ENCODE results near the gene MIOS. TPM values are rescaled to one million over a fixed set of nuclear protein-coding genes. Genes with fewer than 3 reads are reported as not detected.

MIOS gene
- total and polyA plus RNA-seq, 2 of the 8 experiments (the other 6 are each of a cell fraction or from before 2014, with no cell fraction given): 15.5 to 50.7 TPM

DNA sequence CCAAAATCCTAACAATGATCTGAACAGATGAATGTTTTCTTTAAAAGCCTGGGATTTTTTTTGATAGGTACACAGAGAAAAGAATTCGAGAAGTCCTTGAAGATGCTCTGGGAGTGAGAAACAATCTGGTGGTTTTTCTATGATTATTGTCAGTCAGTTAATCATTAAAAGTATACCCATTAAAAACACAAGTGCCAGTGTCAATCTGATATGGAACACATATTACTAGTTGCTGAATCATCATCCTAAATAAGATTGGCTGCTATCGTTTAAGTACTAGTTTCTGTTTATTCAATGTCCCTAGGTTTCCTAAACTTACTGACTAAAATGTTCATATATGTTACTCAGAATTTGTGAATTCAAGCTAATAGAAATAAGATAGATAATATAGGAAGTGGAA lies 47.2 kb upstream of the MIOS start:
- Histone ChIP-seq H3K18ac (ENCODE audit: extremely low read depth, low read length) (no peak overlapping the region), H4K91ac (replicated peaks; ENCODE audit: insufficient read length, low read length) (no peak overlapping the region), H3K79me1 (ENCODE audit: low read depth, low read length) (no peaks in the 10 kb centered on the region), H4K8ac (ENCODE audit: extremely low read depth, insufficient read depth, low read length) (no peak overlapping the region), H2AFZ (ENCODE audit: low read length) (no peak overlapping the region), H3K79me2 (ENCODE audit: control insufficient read depth in 1 of 2, insufficient read depth in 2 of 2, low read length in 2 of 2) (no peaks in the 10 kb centered on the region), H2BK120ac (replicated peaks; ENCODE audit: low read depth, low read length) (no peak overlapping the region), H3K4ac (replicated peaks; ENCODE audit: insufficient read length, low read depth, low read length) (no peak overlapping the region), H3K23me2 (ENCODE audit: low read depth, low read length) (no peaks in the 10 kb centered on the region), H3K23ac (ENCODE audit: insufficient read length) (no peak overlapping the region), H3K4me2 (ENCODE audit: insufficient read depth in 1 of 2, low read depth in 2 of 2, low read length in 2 of 2) (no peak overlapping the region), H3K36me3 (ENCODE audit: control insufficient read depth in 2 of 4, insufficient read depth in 4 of 4, low read length in 3 of 4) (no peaks in the 10 kb centered on the region), H3K4me1 (replicated peaks in 1 of 4; ENCODE audit: control insufficient read depth in 3 of 4, insufficient read depth in 4 of 4, low read length in 3 of 4) (no peaks in the 10 kb centered on the region), H3K14ac (ENCODE audit: insufficient read length) (no peak overlapping the region), H3K27me3 (replicated peaks in 1 of 4; ENCODE audit: control insufficient read depth in 3 of 4, extremely low read depth in 1 of 4, insufficient read depth in 3 of 4, low read length in 3 of 4) (no peaks in the 10 kb centered on the region), H2BK12ac (ENCODE audit: low read depth, low read length) (no peak overlapping the region), H3K4me3 (ENCODE audit: extremely low read depth in 1 of 4, insufficient read depth in 2 of 4, low read depth in 3 of 4, low read length in 4 of 4) (no peak overlapping the region), H3K9ac (replicated peaks in 1 of 4; ENCODE audit: extremely low read depth in 1 of 4, low read depth in 3 of 4, low read length in 3 of 4) (no peak overlapping the region), H3K56ac (replicated peaks; ENCODE audit: insufficient read length, low read depth, low read length) (no peak overlapping the region), H4K5ac (ENCODE audit: insufficient read length, low read depth, low read length) (no peak overlapping the region), H3K9me3 (ENCODE audit: insufficient read depth in 2 of 2, low read depth in 1 of 2, low read length in 1 of 2) (no peaks in the 10 kb centered on the region), H4K20me1 (replicated peaks in 1 of 2; ENCODE audit: control insufficient read depth in 1 of 2, insufficient read depth in 2 of 2, low read length in 2 of 2) (no peaks in the 10 kb centered on the region), H2BK15ac (ENCODE audit: low read length) (no peak overlapping the region), H2BK5ac (ENCODE audit: low read depth, low read length) (no peak overlapping the region), H2BK20ac (ENCODE audit: low read length) (no peak overlapping the region), H2AK5ac (ENCODE audit: low read depth, low read length) (no peak overlapping the region), H3K27ac (ENCODE audit: low read depth, low read length) (no peak overlapping the region)
- CTCF ChIA-PET (ENCODE audit: partially characterized antibody): no interaction called here
- DNase-seq (ENCODE audit: low read depth in 1 of 2, low spot score in 2 of 2): no peak
- no peak for FAIRE-seq
- no peak for TF ChIP-seq HDAC6 (IDR thresholded peaks at IDR 0.05; ENCODE audit: low read depth, low read length)
- no peak for TF ChIP-seq RXRA (IDR thresholded peaks at IDR 0.05; ENCODE audit: insufficient read depth, low read depth, low read length)
- TF ChIP-seq, protein P1, sequence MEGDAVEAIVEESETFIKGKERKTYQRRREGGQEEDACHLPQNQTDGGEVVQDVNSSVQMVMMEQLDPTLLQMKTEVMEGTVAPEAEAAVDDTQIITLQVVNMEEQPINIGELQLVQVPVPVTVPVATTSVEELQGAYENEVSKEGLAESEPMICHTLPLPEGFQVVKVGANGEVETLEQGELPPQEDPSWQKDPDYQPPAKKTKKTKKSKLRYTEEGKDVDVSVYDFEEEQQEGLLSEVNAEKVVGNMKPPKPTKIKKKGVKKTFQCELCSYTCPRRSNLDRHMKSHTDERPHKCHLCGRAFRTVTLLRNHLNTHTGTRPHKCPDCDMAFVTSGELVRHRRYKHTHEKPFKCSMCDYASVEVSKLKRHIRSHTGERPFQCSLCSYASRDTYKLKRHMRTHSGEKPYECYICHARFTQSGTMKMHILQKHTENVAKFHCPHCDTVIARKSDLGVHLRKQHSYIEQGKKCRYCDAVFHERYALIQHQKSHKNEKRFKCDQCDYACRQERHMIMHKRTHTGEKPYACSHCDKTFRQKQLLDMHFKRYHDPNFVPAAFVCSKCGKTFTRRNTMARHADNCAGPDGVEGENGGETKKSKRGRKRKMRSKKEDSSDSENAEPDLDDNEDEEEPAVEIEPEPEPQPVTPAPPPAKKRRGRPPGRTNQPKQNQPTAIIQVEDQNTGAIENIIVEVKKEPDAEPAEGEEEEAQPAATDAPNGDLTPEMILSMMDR (IDR thresholded peaks at IDR 0.05; ENCODE audit: control extremely low read depth in 1 of 3, insufficient read depth in 1 of 3, low read depth in 1 of 3, low read length in 3 of 3): no peak
- TF ChIP-seq KDM1A (IDR thresholded peaks at IDR 0.05; ENCODE audit: borderline replicate concordance, low read length): no peak
- TF ChIP-seq EP300 (IDR thresholded peaks at IDR 0.05; ENCODE audit: borderline replicate concordance in 1 of 2, low read depth in 2 of 2, low read length in 2 of 2): no peak
- TF ChIP-seq, protein P2, sequence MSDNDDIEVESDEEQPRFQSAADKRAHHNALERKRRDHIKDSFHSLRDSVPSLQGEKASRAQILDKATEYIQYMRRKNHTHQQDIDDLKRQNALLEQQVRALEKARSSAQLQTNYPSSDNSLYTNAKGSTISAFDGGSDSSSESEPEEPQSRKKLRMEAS (IDR thresholded peaks at IDR 0.05): no peak
- no peak for TF ChIP-seq KDM4A (IDR thresholded peaks at IDR 0.05; ENCODE audit: low read depth, low read length, severe bottlenecking)
- POLR2A ChIA-PET (ENCODE audit: partially characterized antibody): no interaction called here
- 95% methylated on average over 2 of the region's 2 CpGs; no CpG with 5 or more reads in 1 of the 2 experiments for WGBS, 2 experiments (ENCODE audit: extremely low coverage in 1 of 2, insufficient coverage in 1 of 2, insufficient read length in 1 of 2, insufficient replicate concordance in 2 of 2, low coverage in 1 of 2, low lambda C conversion rate in 2 of 2, missing lambda C conversion rate in 1 of 2)

All from H1 (cell line).